H1 (cell line): ENCODE measurements around the gene SMYD3. TPM values are rescaled to one million over a fixed set of nuclear protein-coding genes. Genes with fewer than 3 reads are reported as not detected.

Experiments
- CTCF ChIA-PET: fragments of 300-600 bp; sonication (Branson Sonifier 250); formaldehyde crosslinking; loops from one replicate; lab custom pipeline; 2021; ENCODE audit not compliant: partially characterized antibody; lab: Charles Lee
- POLR2A ChIA-PET: fragments of 300-600 bp; sonication (Branson Sonifier 250); formaldehyde crosslinking; loops from one replicate; lab custom pipeline; 2021; ENCODE audit warnings: inconsistent platforms; ENCODE audit not compliant: partially characterized antibody; lab: Charles Lee
- DNase-seq, 2 experiments: peaks; one replicate each; pipeline versions ENCODE4 v3.0.0 to v3.0.0-alpha.2; 2010 to 2022; ENCODE audit warnings: low spot score in 2 of 2, low read depth in 1 of 2, mixed read lengths in 1 of 2
- FAIRE-seq: peaks from 2 replicates; lab custom pipeline; 2011; peaks lifted over from hg19 to GRCh38; lab: Jason Lieb, UNC
- H2AFZ ChIP-seq: 2 replicates; pipeline ENCODE4 v1.8.1; 2012; ENCODE audit warnings: low read length, inconsistent platforms
- H2AK5ac ChIP-seq: 2 replicates; pipeline ENCODE4 v1.6.1; 2013; ENCODE audit warnings: low read depth, low read length
- H2BK120ac ChIP-seq: replicated peaks from 2 replicates; pipeline ENCODE3; 2013; ENCODE audit warnings: low read depth, low read length, inconsistent platforms
- H2BK12ac ChIP-seq: 2 replicates; pipeline ENCODE4 v1.6.1; 2013; ENCODE audit warnings: low read depth, low read length
- H2BK15ac ChIP-seq: 2 replicates; pipeline ENCODE4 v1.6.1; 2013; ENCODE audit warnings: low read length
- H2BK20ac ChIP-seq: 2 replicates; pipeline ENCODE4 v1.6.1; 2013; ENCODE audit warnings: low read length
- H2BK5ac ChIP-seq: 2 replicates; pipeline ENCODE4 v1.6.1; 2013; ENCODE audit warnings: low read depth, low read length
- H3K14ac ChIP-seq: 2 replicates; pipeline ENCODE4 v1.6.1; 2013; ENCODE audit warnings: inconsistent platforms; ENCODE audit not compliant: insufficient read length
- H3K18ac ChIP-seq: 2 replicates; pipeline ENCODE4 v1.6.1; 2013; ENCODE audit warnings: low read length; ENCODE audit errors: extremely low read depth
- H3K23ac ChIP-seq: 2 replicates; pipeline ENCODE4 v1.6.1; 2013; ENCODE audit warnings: inconsistent platforms; ENCODE audit not compliant: insufficient read length
- H3K23me2 ChIP-seq: 2 replicates; pipeline ENCODE4 v1.6.1; 2013; ENCODE audit warnings: low read depth, low read length
- H3K27ac ChIP-seq: 2 replicates; pipeline ENCODE4 v1.6.1; 2011; ENCODE audit warnings: low read depth, low read length, inconsistent platforms
- H3K27me3 ChIP-seq, 4 experiments: replicated peaks in 1 of 4; 1 replicate in 1 of 4; 2 replicates in 3 of 4; pipeline versions ENCODE4 v1.6.1 to v1.8.1; 2011 to 2013; ENCODE audit warnings: low read length in 3 of 4, mild to moderate bottlenecking in 3 of 4, inconsistent platforms in 2 of 4, mixed read lengths in 2 of 4, moderate library complexity in 1 of 4; ENCODE audit not compliant: control insufficient read depth in 3 of 4, insufficient read depth in 3 of 4; ENCODE audit errors: extremely low read depth in 1 of 4
- H3K36me3 ChIP-seq, 4 experiments: 2 replicates each; pipeline versions ENCODE4 v1.6.1 to v1.8.1; 2011 to 2013; ENCODE audit warnings: mild to moderate bottlenecking in 4 of 4, low read length in 3 of 4, moderate library complexity in 2 of 4, control low read depth in 1 of 4, inconsistent platforms in 1 of 4; ENCODE audit not compliant: insufficient read depth in 4 of 4, control insufficient read depth in 2 of 4
- H3K4ac ChIP-seq: replicated peaks from 2 replicates; pipeline ENCODE3; 2013; ENCODE audit warnings: low read length, low read depth, mixed read lengths, inconsistent platforms; ENCODE audit not compliant: insufficient read length
- H3K4me1 ChIP-seq, 4 experiments: replicated peaks in 1 of 4; 1 replicate in 1 of 4; 2 replicates in 3 of 4; pipeline versions ENCODE4 v1.6.1 to v1.8.1; 2011 to 2013; ENCODE audit warnings: low read length in 3 of 4, inconsistent platforms in 2 of 4, mixed read lengths in 1 of 4; ENCODE audit not compliant: insufficient read depth in 4 of 4, control insufficient read depth in 3 of 4
- H3K4me2 ChIP-seq, 2 experiments: 2 replicates each; pipeline versions ENCODE4 v1.6.1 to v1.8.1; 2011 to 2013; ENCODE audit warnings: low read depth in 2 of 2, low read length in 2 of 2, control low read depth in 1 of 2, inconsistent platforms in 1 of 2, mild to moderate bottlenecking in 1 of 2; ENCODE audit not compliant: insufficient read depth in 1 of 2
- H3K4me3 ChIP-seq, 4 experiments: fragments of 200-600, 300-600 bp in 1 of 4; sonication (generic), shearing (Covaris generic), sonication (Bioruptor Twin) in 1 of 4; 2 replicates each; pipeline versions ENCODE4 v1.5.1 to v1.8.1; 2011 to 2016; ENCODE audit warnings: low read length in 4 of 4, low read depth in 3 of 4, control low read depth in 2 of 4, inconsistent platforms in 2 of 4, mild to moderate bottlenecking in 2 of 4, mixed read lengths in 1 of 4, moderate library complexity in 1 of 4; ENCODE audit not compliant: insufficient read depth in 2 of 4; ENCODE audit errors: extremely low read depth in 1 of 4
- H3K56ac ChIP-seq: replicated peaks from 2 replicates; pipeline ENCODE3; 2013; ENCODE audit warnings: low read depth, mild to moderate bottlenecking, mixed read lengths, low read length, inconsistent platforms; ENCODE audit not compliant: insufficient read length
- H3K79me1 ChIP-seq: 2 replicates; pipeline ENCODE4 v1.6.1; 2013; ENCODE audit warnings: low read depth, low read length, control low read depth
- H3K79me2 ChIP-seq, 2 experiments: 2 replicates each; pipeline versions ENCODE4 v1.6.1 to v1.8.1; 2012 to 2013; ENCODE audit warnings: low read length in 2 of 2, mild to moderate bottlenecking in 2 of 2, inconsistent platforms in 1 of 2; ENCODE audit not compliant: insufficient read depth in 2 of 2, control insufficient read depth in 1 of 2
- H3K9ac ChIP-seq, 4 experiments: replicated peaks in 1 of 4; 1 replicate in 1 of 4; 2 replicates in 3 of 4; pipeline versions ENCODE4 v1.6.1 to v1.8.1; 2011 to 2013; ENCODE audit warnings: low read depth in 3 of 4, low read length in 3 of 4, control low read depth in 2 of 4, mild to moderate bottlenecking in 2 of 4, moderate library complexity in 2 of 4, inconsistent platforms in 1 of 4; ENCODE audit errors: extremely low read depth in 1 of 4
- H3K9me3 ChIP-seq, 2 experiments: 2 replicates each; pipeline versions ENCODE4 v1.6.1 to v1.8.1; 2012 to 2013; ENCODE audit warnings: mild to moderate bottlenecking in 2 of 2, moderate library complexity in 2 of 2, control low read depth in 1 of 2, inconsistent platforms in 1 of 2, low read depth in 1 of 2, low read length in 1 of 2, mixed read lengths in 1 of 2; ENCODE audit not compliant: insufficient read depth in 2 of 2
- H4K20me1 ChIP-seq, 2 experiments: replicated peaks in 1 of 2; 2 replicates each; pipeline versions ENCODE3 to v1.8.1; 2011 to 2013; ENCODE audit warnings: inconsistent platforms in 2 of 2, low read length in 2 of 2, mild to moderate bottlenecking in 1 of 2; ENCODE audit not compliant: insufficient read depth in 2 of 2, control insufficient read depth in 1 of 2
- H4K5ac ChIP-seq: 2 replicates; pipeline ENCODE4 v1.6.1; 2013; ENCODE audit warnings: low read length, low read depth, mixed read lengths, inconsistent platforms; ENCODE audit not compliant: insufficient read length
- H4K8ac ChIP-seq: 2 replicates; pipeline ENCODE4 v1.8.0; 2013; ENCODE audit warnings: mild to moderate bottlenecking, moderate library complexity, low read length, inconsistent platforms; ENCODE audit not compliant: insufficient read depth; ENCODE audit errors: extremely low read depth
- H4K91ac ChIP-seq: replicated peaks from 2 replicates; pipeline ENCODE3; 2013; ENCODE audit warnings: low read length, mixed read lengths, inconsistent platforms; ENCODE audit not compliant: insufficient read length
- CBX5 ChIP-seq: fragments of 300-800, 300-1000 bp; sonication (generic); IDR thresholded peaks from 2 replicates; pipeline ENCODE4 v1.7.1; 2016; ENCODE audit warnings: antibody characterized with exemption, low read length, low read depth
- WGBS, 2 experiments: shearing (Covaris generic) in 1 of 2; methylation state at CpG; one replicate each; pipeline versions ENCODE4 v1.1.6 to v1.1.7; 2013 to 2015; ENCODE audit warnings: low lambda C conversion rate in 2 of 2, mixed read lengths in 2 of 2, inconsistent platforms in 1 of 2, low coverage in 1 of 2, missing lambda C conversion rate in 1 of 2; ENCODE audit not compliant: insufficient replicate concordance in 2 of 2, insufficient coverage in 1 of 2, insufficient read length in 1 of 2; ENCODE audit errors: extremely low coverage in 1 of 2, missing lambda C conversion rate in 1 of 2; 5-methylcytosine and 5-hydroxymethylcytosine counted together
- polyA plus RNA-seq, 7 experiments: library from polyadenylated mRNA; depleted of rRNA in 3 of 7; stranded (reverse) in 5 of 7; unstranded in 2 of 7; fragments of >200 nt in 5 of 7; fragments of 200-250 nt in 2 of 7; gene quantifications; 1 replicate in 5 of 7; 2 replicates in 1 of 7; 4 replicates in 1 of 7; pipeline versions ENCODE4 v1.2.1 to v1.2.3, GENCODE V29; 2011 to 2013; ENCODE audit warnings: missing spikeins in 2 of 7, mixed read lengths in 2 of 7
- total RNA-seq: library from RNA; stranded (reverse); fragmentation: NEBNext Ultra II Directional; extraction: Animal tissue kit (Norgen Biotek cat#: 25700); gene quantifications from 2 replicates; pipeline ENCODE4 v1.2.1, GENCODE V29; 2021
- TF ChIP-seq, protein P1 (sequence below), 3 experiments: IDR thresholded peaks; 1 replicate in 2 of 3; 2 replicates in 1 of 3; pipeline versions ENCODE4 v1.5.1 to v1.6.1; 2011; ENCODE audit warnings: low read length in 3 of 3, mild to moderate bottlenecking in 3 of 3, inconsistent platforms in 2 of 3, low read depth in 1 of 3, moderate library complexity in 1 of 3; ENCODE audit not compliant: insufficient read depth in 1 of 3; ENCODE audit errors: control extremely low read depth in 1 of 3

Gene SMYD3
- total and polyA plus RNA-seq, 2 of the 8 experiments (the other 6 are each of a cell fraction or from before 2014, with no cell fraction given), result 17.3 to 25.4 TPM

DNA sequence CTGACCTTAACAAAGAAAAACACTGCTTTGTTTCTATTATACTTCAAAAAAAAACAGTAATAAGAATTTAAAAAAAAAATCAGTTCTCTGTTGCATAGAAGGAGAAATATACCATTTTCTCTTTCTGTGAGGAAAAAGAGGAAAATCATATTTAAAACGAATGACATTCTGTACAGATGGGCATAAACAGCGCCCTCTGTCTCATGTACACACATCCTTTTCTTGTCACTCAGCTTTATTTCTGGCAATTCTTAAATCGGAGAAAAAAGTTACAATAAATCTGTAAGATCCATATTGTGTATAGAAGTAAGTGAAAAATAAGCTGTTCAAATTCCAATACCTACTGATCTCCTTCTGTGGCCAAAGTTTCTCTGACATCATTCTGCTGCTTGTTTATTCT, 245.4 kb downstream of the SMYD3 start:
- DNase-seq (no peak), FAIRE-seq (no peak)
- Histone ChIP-seq H4K91ac (no peak overlapping the region), H3K79me2 (no peaks in the 10 kb centered on the region), H3K27me3 (no peaks in the 10 kb centered on the region), H3K14ac (no peak overlapping the region), H3K4me1 (no peaks in the 10 kb centered on the region; a peak in 1 of 7 replicates), H2BK20ac (no peak overlapping the region), H3K36me3 (no peaks in the 10 kb centered on the region), H2AFZ (no peak overlapping the region), H2AK5ac (no peak overlapping the region), H4K5ac (no peak overlapping the region), H3K9me3 (0 out of 4 replicates have a peak, but pooled peaks cover 0 to 2% of the 10 kb centered on the region in 2 experiments), H3K23ac (no peak overlapping the region), H2BK5ac (no peak overlapping the region), H2BK15ac (no peak overlapping the region), H3K23me2 (no peaks in the 10 kb centered on the region), H3K4ac (no peak overlapping the region), H3K27ac (no peak overlapping the region), H4K8ac (no peak overlapping the region), H2BK120ac (no peak overlapping the region), H3K9ac (no peak overlapping the region), H4K20me1 (no peaks in the 10 kb centered on the region), H2BK12ac (no peak overlapping the region), H3K4me3 (no peak overlapping the region), H3K79me1 (no peaks in the 10 kb centered on the region), H3K56ac (no peak overlapping the region), H3K18ac (no peak overlapping the region), H3K4me2 (no peak overlapping the region)
- ChIA-PET POLR2A (no interaction called here), CTCF (interaction anchor here (1.0 to 1.7 kb wide), 6 partner anchors 11 to 55 kb away, joined by 3 to 5 read pairs (median 3); no protein-coding TSS in a partner anchor)
- WGBS, 2 experiments, result 89% methylated on average over 3 of the region's 3 CpGs; no CpG with 5 or more reads in 1 of the 2 experiments
- TF ChIP-seq, protein P1, sequence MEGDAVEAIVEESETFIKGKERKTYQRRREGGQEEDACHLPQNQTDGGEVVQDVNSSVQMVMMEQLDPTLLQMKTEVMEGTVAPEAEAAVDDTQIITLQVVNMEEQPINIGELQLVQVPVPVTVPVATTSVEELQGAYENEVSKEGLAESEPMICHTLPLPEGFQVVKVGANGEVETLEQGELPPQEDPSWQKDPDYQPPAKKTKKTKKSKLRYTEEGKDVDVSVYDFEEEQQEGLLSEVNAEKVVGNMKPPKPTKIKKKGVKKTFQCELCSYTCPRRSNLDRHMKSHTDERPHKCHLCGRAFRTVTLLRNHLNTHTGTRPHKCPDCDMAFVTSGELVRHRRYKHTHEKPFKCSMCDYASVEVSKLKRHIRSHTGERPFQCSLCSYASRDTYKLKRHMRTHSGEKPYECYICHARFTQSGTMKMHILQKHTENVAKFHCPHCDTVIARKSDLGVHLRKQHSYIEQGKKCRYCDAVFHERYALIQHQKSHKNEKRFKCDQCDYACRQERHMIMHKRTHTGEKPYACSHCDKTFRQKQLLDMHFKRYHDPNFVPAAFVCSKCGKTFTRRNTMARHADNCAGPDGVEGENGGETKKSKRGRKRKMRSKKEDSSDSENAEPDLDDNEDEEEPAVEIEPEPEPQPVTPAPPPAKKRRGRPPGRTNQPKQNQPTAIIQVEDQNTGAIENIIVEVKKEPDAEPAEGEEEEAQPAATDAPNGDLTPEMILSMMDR (IDR thresholded peaks at IDR 0.05; ENCODE audit: control extremely low read depth in 1 of 3, insufficient read depth in 1 of 3, low read depth in 1 of 3, low read length in 3 of 3), result peak in 2 of 3 experiments; percentile 3 to 17; a peak in 2 of 4 replicates
- TF ChIP-seq CBX5, result no peak
